Activated CD8-positive, alpha-beta memory T cell treated with anti-CD3 and anti-CD28 coated beads, Interleukin-2, amount 50 U/mL, for 1 hour (primary cell): Measurements from ENCODE around the gene LRSAM1.

Experiments
- DNase-seq: peaks from one replicate; pipeline ENCODE4 v3.0.0-alpha.2; 2020; ENCODE audit errors: extremely low read depth

LRSAM1 gene

GRCh38 chr9:127550751-127551150 lies 99.4 kb downstream of the LRSAM1 start:
- no peak for DNase-seq
